22Rv1 (cell line): ENCODE data around the gene SYNPO2.

Experiments used
- H3K27ac ChIP-seq: fragments of 450-650 bp; 2 replicates; pipeline ENCODE4 v1.5.1; 2017
- ZFX ChIP-seq: fragments of 450-650 bp; IDR thresholded peaks from 2 replicates; pipeline ENCODE4 v1.6.1; 2017; ENCODE audit warnings: antibody characterized with exemption, borderline replicate concordance
- TF ChIP-seq, protein P1 (sequence below): fragments of 450-650 bp; IDR thresholded peaks from 2 replicates; pipeline ENCODE4 v1.5.1; 2017; ENCODE audit warnings: mild to moderate bottlenecking

The SYNPO2 gene

DNA sequence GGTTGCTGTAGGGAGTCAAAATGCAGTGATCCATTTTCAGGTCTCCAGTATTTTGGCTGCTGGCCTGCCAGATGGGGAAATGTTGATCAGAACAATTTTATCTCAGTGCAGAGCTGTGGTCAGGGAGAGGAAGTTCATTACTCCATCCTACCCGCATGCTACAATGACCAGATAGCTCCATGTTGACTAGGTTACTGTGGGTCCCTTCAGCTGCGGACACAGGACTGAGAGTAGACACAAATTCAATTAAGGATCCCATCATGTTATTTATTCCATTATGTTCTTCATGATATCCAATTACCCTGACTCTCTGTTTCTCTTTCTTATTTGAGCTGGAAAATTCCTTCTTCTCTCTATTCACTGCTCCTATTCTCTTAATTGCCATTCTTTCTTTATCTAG, 16.3 kb downstream of the SYNPO2 start:
- TF ChIP-seq, protein P1, sequence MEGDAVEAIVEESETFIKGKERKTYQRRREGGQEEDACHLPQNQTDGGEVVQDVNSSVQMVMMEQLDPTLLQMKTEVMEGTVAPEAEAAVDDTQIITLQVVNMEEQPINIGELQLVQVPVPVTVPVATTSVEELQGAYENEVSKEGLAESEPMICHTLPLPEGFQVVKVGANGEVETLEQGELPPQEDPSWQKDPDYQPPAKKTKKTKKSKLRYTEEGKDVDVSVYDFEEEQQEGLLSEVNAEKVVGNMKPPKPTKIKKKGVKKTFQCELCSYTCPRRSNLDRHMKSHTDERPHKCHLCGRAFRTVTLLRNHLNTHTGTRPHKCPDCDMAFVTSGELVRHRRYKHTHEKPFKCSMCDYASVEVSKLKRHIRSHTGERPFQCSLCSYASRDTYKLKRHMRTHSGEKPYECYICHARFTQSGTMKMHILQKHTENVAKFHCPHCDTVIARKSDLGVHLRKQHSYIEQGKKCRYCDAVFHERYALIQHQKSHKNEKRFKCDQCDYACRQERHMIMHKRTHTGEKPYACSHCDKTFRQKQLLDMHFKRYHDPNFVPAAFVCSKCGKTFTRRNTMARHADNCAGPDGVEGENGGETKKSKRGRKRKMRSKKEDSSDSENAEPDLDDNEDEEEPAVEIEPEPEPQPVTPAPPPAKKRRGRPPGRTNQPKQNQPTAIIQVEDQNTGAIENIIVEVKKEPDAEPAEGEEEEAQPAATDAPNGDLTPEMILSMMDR, result no peak
- no peak for TF ChIP-seq ZFX
- no peak overlapping the region for H3K27ac ChIP-seq

DNA sequence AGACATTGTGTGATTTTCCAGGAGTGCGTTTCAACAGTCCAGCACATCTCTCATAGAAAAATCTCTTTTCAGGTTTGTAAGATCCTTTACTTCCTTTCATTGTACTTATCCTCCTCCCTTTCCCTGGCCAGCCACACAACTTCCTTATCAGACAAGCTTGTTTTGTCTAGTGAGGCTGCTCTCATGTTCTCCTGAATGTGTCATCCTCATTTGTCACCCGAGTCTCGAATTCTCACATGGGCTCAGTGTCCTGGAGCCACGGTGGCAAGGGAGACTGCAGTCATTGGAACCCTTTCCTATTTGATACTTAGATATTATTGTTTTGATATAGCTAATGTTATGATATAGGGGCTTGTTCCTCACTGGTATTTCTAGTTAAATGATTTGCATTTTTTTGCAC, 16.9 kb downstream of the SYNPO2 start:
- TF ChIP-seq, protein P1, result no peak
- no peak for TF ChIP-seq ZFX
- no peak overlapping the region for H3K27ac ChIP-seq

DNA sequence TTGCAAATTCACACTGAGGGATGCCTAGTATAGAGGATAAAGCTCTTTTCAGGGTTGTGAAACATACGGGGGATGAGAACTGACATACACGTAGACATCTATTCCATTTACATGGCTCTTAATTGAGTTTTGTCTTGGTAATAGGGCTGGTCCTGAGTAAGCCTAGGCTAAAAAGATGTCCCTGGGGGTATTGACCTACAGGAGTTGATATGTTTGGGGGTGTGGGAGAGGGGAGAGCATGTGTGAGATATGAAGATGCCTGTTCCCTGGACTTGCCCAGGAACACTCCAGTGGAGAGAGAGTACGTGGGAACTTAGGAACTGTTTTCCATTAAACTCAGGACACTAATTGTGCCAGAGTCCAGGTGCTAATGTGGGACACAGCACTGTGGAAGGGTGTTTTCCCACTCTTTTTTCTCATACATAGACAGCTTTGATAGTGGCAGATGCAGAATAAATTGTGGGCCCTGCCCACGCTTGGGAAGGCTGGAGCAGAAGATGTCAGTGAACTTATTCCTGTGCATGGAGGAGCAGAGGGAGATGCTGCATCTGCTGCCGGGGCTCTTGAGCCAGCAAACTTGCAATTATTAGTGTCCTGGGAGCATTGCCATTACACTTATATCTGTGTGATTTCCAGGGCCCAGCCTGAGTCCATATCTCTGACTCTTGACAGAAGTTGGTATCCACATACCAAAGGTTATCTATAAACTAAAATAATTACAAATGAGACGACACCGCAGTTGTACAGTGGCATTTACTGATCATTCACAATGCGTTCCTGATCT, 20.7 kb downstream of the SYNPO2 start:
- H3K27ac ChIP-seq, result no peak overlapping the region
- TF ChIP-seq ZFX, result no peak
- TF ChIP-seq, protein P1, result no peak

DNA sequence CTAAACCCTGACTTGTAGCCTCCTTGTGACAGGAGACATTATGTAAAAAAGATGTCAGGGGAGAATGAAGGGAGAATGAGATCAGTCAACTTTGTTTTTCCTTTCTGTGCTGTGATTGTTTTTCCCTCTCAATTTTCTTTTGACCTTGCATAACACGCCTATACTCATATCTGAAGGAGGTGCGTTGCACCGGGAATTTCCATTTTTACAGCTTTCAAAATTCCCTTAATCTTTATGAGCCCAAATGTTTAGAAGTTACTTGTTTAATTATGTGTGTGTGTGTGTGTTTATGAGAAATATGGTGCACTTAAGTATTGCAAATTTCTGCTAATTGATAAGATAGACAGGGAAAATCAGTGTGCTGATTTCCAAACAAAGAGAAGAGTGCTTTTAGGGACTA, 21.6 kb downstream of the SYNPO2 start:
- TF ChIP-seq, protein P1, result no peak
- no peak for TF ChIP-seq ZFX
- no peak overlapping the region for H3K27ac ChIP-seq

DNA sequence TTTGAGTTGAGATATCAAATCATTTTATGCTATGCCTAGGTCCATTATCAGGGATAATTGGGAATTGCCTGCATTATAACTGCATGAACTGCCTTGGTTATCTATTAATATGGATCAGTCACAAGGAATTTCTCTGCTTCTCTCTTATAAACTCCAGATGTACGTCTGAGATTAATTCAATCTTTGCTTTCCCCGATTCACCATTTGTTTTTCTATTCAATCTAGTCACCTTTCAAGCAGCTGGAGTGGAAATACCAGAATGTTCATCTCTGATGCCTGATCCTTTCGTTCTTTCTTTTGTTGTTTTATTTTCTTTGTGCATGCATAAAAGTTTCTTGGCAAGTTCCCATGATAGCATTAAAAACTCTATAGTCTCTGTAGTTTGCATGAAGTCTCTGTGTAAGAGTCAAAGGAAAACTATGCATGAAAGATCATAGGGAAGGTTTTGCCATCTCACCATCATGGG, 22.6 kb downstream of the SYNPO2 start:
- no peak overlapping the region for H3K27ac ChIP-seq
- TF ChIP-seq, protein P1, result no peak
- no peak for TF ChIP-seq ZFX

DNA sequence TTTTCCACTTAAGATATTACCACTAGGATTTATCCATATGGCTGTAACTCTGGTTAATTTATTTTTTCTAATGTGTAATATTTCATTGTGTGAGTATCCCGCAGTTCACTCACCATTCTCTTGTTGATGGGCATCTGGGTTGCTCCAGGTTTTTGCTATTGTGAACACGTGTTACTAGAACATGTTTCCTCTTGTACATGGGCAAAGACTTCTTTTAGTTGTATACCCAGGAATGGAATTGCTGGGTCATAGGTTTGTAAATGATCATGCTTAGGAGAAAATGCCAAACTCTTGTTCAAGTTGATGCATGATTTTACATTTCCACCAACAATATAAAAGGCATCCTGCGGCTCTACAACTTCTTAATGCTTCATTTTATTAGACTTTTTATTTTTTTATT, 26.8 kb downstream of the SYNPO2 start:
- H3K27ac ChIP-seq, result no peak overlapping the region
- no peak for TF ChIP-seq ZFX
- TF ChIP-seq, protein P1, result no peak

DNA sequence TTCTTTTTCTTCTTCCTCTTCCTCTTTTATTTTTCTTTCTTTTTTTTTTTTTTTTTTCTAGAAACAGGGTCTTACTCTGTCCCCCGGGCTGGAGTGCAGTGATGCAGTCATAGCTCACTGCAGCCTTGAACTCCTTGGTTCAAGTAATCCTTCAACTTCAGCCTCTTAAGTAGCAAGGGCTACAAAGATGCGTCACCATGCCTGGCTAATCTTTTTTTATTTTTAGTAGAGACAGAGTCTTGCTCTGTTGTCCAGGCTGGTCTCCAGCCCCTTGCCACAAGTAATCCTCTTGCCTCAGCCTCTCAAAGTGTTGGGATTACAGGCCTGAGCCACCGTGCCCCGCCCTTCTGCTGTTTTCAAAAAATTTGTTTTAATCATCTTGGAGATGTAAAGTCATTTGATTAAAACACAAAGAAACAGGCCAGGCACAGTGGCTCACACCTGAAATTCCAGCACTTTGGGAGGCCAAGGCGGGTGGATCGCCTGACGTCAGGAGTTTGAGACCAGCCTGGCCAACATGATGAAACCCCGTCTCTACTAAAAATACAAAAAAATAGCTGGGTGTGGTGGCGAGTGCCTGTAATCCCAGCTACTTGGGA, 28.1 kb downstream of the SYNPO2 start:
- H3K27ac ChIP-seq, result no peak overlapping the region
- no peak for TF ChIP-seq ZFX
- TF ChIP-seq, protein P1, result no peak
